Thymus (tissue), 14 donors: ENCODE measurements around the gene PRAMEF2. TPM values are rescaled to one million over a fixed set of nuclear protein-coding genes. Genes with fewer than 3 reads are reported as not detected.
"Not testable (repeated sequence)": the region's sequence is repeated elsewhere in the genome, so short reads cannot be mapped to it uniquely, and the experiment has no call there.

Source experiments
- DNase-seq, 9 donors: peaks; one replicate each; pipeline ENCODE4 v3.0.0-alpha.2; 2013; ENCODE audit warnings: low spot score in 9 of 9, low read depth in 6 of 9, missing footprints in 1 of 9
- H3K27ac ChIP-seq, 2 donors: one replicate each; pipeline ENCODE4 v1.5.1; 2013; ENCODE audit warnings: control low read depth in 1 of 2, low read depth in 1 of 2, low read length in 1 of 2, mild to moderate bottlenecking in 1 of 2, moderate library complexity in 1 of 2
- H3K27me3 ChIP-seq, 2 donors: one replicate each; pipeline ENCODE4 v1.5.1; 2013; ENCODE audit warnings: low read length in 1 of 2; ENCODE audit not compliant: control insufficient read depth in 2 of 2, insufficient read depth in 1 of 2
- H3K36me3 ChIP-seq, 2 donors: one replicate each; pipeline ENCODE4 v1.5.1; 2013; ENCODE audit warnings: low read length in 1 of 2, mild to moderate bottlenecking in 1 of 2, moderate library complexity in 1 of 2; ENCODE audit not compliant: control insufficient read depth in 2 of 2, insufficient read depth in 2 of 2
- H3K4me1 ChIP-seq, 2 donors: one replicate each; pipeline ENCODE4 v1.5.1; 2013; ENCODE audit warnings: low read length in 2 of 2; ENCODE audit not compliant: control insufficient read depth in 2 of 2, insufficient read depth in 2 of 2
- H3K4me3 ChIP-seq, 2 donors: one replicate each; pipeline ENCODE4 v1.5.1; 2013; ENCODE audit warnings: low read length in 2 of 2, control low read depth in 1 of 2, mild to moderate bottlenecking in 1 of 2
- H3K9me3 ChIP-seq, 2 donors: one replicate each; pipeline ENCODE4 v1.5.1; 2013; ENCODE audit warnings: low read length in 1 of 2, mild to moderate bottlenecking in 1 of 2; ENCODE audit not compliant: control insufficient read depth in 2 of 2, insufficient read depth in 1 of 2
- WGBS: extraction: QIAGEN DNeasy Blood & Tissue Kit; methylation state at CpG from one replicate; pipeline ENCODE4 v1.1.7; 2013; 5-methylcytosine and 5-hydroxymethylcytosine counted together
- long read RNA-seq, 10 donors: transcript quantifications; one replicate each; lab custom pipeline, GENCODE V29; 2026
- polyA plus RNA-seq: library from polyadenylated mRNA; stranded (reverse); fragments of 200-250 nt; gene quantifications from one replicate; pipeline ENCODE4 v1.2.3, GENCODE V29; 2013
- total RNA-seq: library from RNA; stranded (reverse); fragments of 120-200 nt; gene quantifications from one replicate; pipeline ENCODE4 v1.2.4, GENCODE V29; 2013
- donor health status: healthy.

The PRAMEF2 gene, protein sequence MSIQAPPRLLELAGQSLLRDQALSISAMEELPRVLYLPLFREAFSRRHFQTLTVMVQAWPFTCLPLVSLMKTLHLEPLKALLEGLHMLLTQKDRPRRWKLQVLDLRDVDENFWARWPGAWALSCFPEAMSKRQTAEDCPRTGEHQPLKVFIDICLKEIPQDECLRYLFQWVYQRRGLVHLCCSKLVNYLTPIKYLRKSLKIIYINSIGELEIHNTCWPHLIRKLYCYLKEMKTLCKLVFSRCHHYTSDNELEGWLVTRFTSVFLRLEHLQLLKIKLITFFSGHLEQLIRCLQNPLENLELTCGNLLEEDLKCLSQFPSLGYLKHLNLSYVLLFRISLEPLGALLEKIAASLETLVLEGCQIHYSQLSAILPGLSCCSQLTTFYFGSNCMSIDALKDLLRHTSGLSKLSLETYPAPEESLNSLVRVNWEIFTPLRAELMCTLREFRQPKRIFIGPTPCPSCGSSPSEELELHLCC
- total RNA-seq (0.05 TPM), polyA plus RNA-seq (0.09 TPM)
- long read RNA-seq, donor 1 = 0 reads
- long read RNA-seq, donor 2 = 0 reads
- long read RNA-seq, donor 3 = 0 reads
- long read RNA-seq, donor 4 = 0 reads
- long read RNA-seq, donor 5 = 0 reads
- long read RNA-seq, donor 6 = 0 reads
- long read RNA-seq, donor 7 = 0 reads
- long read RNA-seq, donor 8 = 0 reads
- long read RNA-seq, donor 9 = 0 reads
- long read RNA-seq, donor 10 = 0 reads

DNA sequence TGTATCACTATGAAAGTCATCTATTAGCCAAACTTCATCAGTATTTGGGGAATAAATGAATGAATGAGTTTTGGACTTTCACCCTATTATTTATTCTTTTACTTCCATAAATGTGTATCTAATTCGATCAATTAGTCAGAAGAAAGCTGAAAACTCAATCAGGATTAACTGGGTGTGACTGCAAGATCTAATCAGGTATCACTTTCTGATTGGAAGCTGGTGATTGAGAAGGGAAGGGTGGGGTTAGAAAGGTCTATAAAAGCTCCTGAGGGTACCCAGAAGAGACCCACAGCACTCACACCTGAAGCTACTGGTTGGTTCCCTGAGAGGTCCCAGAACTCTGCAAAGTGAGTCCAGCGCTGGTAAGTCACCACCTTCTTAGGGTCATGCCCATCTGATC lies at the start of gene PRAMEF2:
Gene PRAMEF2 (plus strand): TSS at position 301 of the 400 bp plus-strand sequence. CDS start 1,924 bp downstream, outside the sequence.
- H3K27me3 ChIP-seq, DNase-seq, H3K4me1 ChIP-seq, H3K9me3 ChIP-seq, H3K4me3 ChIP-seq, H3K36me3 ChIP-seq, H3K27ac ChIP-seq: not testable (repeated sequence)
- 73% methylated on average over 2 of the region's 2 CpGs for WGBS

DNA sequence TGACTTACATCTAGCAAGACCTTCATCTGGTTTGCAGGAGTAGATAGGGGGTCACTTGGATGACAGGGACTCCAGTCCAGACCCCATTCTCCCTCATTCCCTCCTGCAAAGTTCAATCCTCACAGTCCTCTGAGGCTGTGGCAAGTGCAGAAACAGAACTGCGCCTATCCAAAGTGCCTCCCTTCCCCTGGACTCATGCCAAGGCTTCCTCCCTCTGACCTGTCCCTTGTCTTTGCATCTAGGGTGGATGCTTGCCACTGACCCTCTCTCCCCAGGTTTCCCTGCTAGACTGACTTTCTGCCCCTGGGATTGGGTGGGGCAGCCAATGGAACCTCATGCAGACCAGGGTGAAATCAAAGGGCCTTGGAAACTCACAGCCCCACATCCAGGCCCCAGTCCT lies 47.0 kb upstream of the PRAMEF2 start:
- Histone ChIP-seq H3K36me3 (no peaks in the 10 kb centered on the region), H3K4me3 (no peak overlapping the region), H3K9me3 (no peaks in the 10 kb centered on the region), H3K4me1 (no peaks in the 10 kb centered on the region), H3K27ac (no peak overlapping the region), H3K27me3 (no peaks in the 10 kb centered on the region)
- DNase-seq = no peak
- WGBS = 96% methylated on average over 1 of the region's 1 CpG

DNA sequence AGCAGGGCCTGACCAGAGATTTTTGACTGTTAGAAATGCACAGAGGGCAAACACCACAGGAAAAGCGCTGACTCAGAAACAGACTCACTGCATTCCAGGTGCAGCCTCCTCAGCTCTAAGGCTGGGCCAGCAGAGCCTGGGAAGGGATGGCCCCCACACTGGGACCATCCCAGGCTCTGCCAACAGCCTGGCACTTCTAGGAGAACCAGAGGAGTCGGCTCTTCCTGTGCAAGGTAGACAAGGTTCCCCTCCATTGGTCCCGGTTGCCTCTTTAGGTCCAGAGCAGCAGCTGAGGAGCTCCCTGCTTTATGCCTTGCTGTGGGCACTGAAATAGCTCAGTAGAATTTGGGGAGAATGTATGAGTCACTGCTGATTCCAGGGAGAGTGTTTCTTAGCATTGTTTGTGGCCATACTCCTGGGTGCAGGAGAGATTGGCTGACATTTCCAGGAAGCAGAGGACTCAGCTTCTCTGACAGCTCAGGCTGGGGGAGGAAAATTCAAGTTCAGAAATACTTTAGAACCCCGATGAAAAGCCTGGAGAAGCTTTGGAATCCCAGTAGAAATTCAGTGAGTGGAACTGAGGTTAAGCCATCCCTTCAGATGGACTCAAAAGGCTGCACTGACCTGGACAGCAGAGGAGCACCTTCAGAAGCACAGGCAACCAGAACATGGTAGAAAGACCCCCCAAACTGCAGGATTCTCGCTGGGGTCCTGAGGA lies 46.0 kb upstream of the PRAMEF2 start:
- H3K4me3 ChIP-seq = no peak overlapping the region
- DNase-seq = no peak
- no peaks in the 10 kb centered on the region for H3K4me1 ChIP-seq
- no peaks in the 10 kb centered on the region for H3K27me3 ChIP-seq
- 78% methylated on average over 5 of the region's 5 CpGs for WGBS
- H3K9me3 ChIP-seq = no peaks in the 10 kb centered on the region
- no peak overlapping the region for H3K27ac ChIP-seq
- no peaks in the 10 kb centered on the region for H3K36me3 ChIP-seq

DNA sequence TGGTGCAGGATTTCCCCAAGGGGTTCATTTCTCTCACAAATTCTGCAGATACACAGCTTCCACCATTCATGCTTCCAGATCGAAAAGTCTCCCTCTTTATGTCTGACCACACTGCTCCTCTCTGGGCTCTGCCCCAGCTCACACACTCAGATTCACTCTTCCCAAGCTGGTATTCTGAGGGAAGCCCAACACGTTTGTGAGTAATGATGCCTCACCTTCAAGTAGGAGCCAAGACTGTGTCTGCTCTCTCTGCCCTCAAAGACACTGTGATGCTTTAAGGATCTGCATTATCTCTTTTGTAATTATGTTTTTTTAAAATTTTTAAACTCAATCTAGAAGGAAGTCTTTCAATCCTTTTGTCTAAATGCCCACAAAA lies 45.5 kb upstream of the PRAMEF2 start:
- no peaks in the 10 kb centered on the region for H3K36me3 ChIP-seq
- no peaks in the 10 kb centered on the region for H3K9me3 ChIP-seq
- 71% methylated on average over 2 of the region's 2 CpGs for WGBS
- no peaks in the 10 kb centered on the region for H3K4me1 ChIP-seq
- H3K27me3 ChIP-seq = no peaks in the 10 kb centered on the region
- no peak for DNase-seq
- no peak overlapping the region for H3K4me3 ChIP-seq
- H3K27ac ChIP-seq = no peak overlapping the region

DNA sequence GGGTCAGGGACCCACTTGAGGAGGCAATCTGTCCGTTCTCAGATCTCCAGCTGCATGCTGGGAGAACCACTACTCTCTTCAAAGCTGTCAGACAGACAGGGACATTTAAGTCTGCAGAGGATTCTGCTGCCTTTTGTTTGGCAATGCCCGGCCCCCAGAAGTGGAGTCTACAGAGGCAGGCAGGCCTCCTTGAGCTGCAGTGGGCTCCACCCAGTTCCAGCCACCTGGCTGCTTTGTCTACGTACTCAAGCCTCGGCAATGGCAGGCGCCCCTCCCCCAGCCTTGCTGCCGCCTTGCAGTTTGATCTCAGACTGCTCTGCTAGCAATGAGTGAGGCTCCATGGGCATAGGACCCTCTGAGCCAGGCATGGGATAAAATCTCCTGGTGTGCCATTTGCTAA lies 37.8 kb upstream of the PRAMEF2 start:
- H3K27ac ChIP-seq, H3K36me3 ChIP-seq, DNase-seq, H3K9me3 ChIP-seq, H3K4me3 ChIP-seq, H3K4me1 ChIP-seq, H3K27me3 ChIP-seq: not testable (repeated sequence)
- 80% methylated on average over 6 of the region's 6 CpGs for whole genome bisulfite sequencing

DNA sequence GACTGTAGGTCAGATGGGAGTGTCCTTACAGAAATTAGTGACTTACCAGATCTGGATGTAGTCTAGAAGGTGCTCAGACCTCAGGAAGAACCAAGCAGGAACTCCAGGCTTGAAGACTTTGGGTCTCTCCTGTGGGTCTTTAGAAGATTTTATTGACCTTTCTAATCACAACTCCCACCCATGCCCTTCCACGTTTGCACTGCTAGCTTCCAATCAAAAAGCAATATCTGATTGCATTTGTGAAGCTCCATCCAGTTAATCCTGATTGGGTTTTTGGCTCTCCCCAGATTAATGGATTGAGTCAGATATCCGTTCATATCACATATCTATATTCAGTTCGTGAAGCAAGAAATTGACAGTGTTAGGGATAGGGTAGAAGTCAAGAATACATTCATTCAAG lies 25.6 kb upstream of the PRAMEF2 start, which contains the start of gene PRAMEF11:
Gene PRAMEF11 (minus strand): TSS at position 101 of the 400 bp plus-strand sequence. CDS start 2,621 bp downstream, outside the sequence.
- H3K27ac ChIP-seq, H3K4me1 ChIP-seq, H3K4me3 ChIP-seq, H3K9me3 ChIP-seq, H3K27me3 ChIP-seq, DNase-seq, H3K36me3 ChIP-seq: not testable (repeated sequence)
- WGBS = 69% methylated on average over 3 of the region's 3 CpGs

DNA sequence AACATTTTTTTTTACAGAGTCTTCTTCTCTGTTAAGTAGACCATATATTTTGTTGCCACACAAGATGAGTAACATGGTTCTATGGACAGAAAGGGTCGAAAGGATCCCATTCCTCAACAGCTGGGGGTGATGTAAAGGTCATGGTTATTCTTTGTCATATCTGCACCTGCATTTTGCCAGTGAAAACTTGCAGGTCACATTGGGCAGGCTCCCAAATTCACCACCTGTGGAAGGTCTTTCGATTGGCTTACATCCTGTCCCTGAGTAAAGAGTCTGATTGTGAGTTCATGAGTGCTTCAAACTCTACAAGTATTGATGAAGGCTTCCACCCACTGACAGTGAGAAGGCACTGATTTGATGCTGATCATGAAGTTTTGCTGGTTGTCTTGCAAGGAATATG lies 23.6 kb upstream of the PRAMEF2 start:
- H3K9me3 ChIP-seq, H3K36me3 ChIP-seq, H3K4me1 ChIP-seq, H3K27me3 ChIP-seq, H3K27ac ChIP-seq, H3K4me3 ChIP-seq, DNase-seq: not testable (repeated sequence)
- 62% methylated on average over 2 of the region's 2 CpGs for WGBS

DNA sequence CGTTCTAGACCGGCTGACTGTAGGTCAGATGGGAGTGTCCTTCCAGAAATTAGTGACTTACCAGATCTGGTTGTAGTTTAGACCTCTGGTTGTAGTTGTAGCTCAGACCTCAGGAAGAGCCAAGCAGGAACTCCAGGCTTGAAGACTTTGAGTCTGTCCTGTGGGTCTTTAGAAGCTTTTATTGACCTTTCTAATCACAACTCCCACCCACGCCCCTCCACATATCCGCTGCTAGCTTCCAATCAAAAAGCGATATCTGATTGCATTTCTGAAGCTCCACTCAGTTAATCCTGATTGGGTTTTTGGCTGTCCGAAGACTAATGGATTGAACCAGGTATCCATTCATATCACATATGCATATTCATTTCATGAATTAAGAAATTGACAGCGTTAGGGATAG lies 8.3 kb upstream of the PRAMEF2 start, which contains the start of gene HNRNPCL1:
Gene HNRNPCL1 (minus strand): TSS at position 101 of the 400 bp plus-strand sequence. CDS start 431 bp downstream, outside the sequence.
- H3K4me1 ChIP-seq, H3K27me3 ChIP-seq, H3K4me3 ChIP-seq, H3K36me3 ChIP-seq, H3K9me3 ChIP-seq, H3K27ac ChIP-seq, DNase-seq: not testable (repeated sequence)
- 93% methylated on average over 7 of the region's 7 CpGs for WGBS

DNA sequence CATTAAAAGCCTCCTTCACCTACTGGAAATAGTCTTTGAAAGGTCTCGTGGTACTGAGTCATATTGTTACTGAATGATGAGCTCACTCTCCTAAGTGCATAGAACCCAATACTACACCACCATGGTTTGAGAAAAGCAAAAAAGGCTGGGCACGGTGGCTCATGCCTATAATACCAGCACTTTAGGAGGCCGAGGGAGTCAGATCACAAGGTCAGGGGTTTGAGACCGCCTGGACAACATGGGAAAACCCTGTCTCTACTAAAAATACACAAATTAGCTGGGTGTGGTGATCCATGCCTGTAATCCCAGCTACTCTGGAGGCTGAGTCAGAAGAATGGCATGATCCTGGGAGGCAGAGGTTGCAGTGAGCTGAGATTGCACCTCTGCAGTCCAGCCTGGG lies 5.1 kb upstream of the PRAMEF2 start:
- 77% methylated on average over 4 of the region's 4 CpGs for WGBS
- Histone ChIP-seq H3K36me3 (no peaks in the 10 kb centered on the region), H3K27ac (no peak overlapping the region), H3K4me1 (no peaks in the 10 kb centered on the region), H3K4me3 (no peak overlapping the region), H3K27me3 (no peaks in the 10 kb centered on the region), H3K9me3 (no peaks in the 10 kb centered on the region)
- no peak for DNase-seq
